Kidney (tissue), 14 donors: ENCODE measurements around the gene RAB11FIP3. TPM values are rescaled to one million over a fixed set of nuclear protein-coding genes. Genes with fewer than 3 reads are reported as not detected.

Experiments
- DNase-seq, 5 donors: peaks; one replicate each; pipeline ENCODE4 v3.0.0-alpha.2; 2013 to 2020
- FAIRE-seq: peaks from 2 replicates; lab custom pipeline; 2012; peaks lifted over from hg19 to GRCh38; lab: Jason Lieb, UNC
- H3K27ac ChIP-seq, 2 donors: one replicate each; pipeline ENCODE4 v1.7.0; 2013; ENCODE audit warnings: low read depth in 2 of 2, low read length in 2 of 2, inconsistent platforms in 1 of 2
- H3K27me3 ChIP-seq: one replicate; pipeline ENCODE4 v1.7.1; 2013; ENCODE audit warnings: low read length, inconsistent platforms; ENCODE audit not compliant: control insufficient read depth, insufficient read depth
- H3K36me3 ChIP-seq, 3 donors: one replicate each; pipeline versions ENCODE4 v1.7.0 to v1.7.1; 2013; ENCODE audit warnings: low read length in 3 of 3, control low read depth in 1 of 3, inconsistent platforms in 1 of 3; ENCODE audit not compliant: insufficient read depth in 3 of 3, control insufficient read depth in 2 of 3
- H3K4me1 ChIP-seq, 3 donors: one replicate each; pipeline versions ENCODE4 v1.7.0 to v1.7.1; 2013; ENCODE audit warnings: low read length in 3 of 3, inconsistent platforms in 1 of 3, low read depth in 1 of 3; ENCODE audit not compliant: control insufficient read depth in 2 of 3, insufficient read depth in 2 of 3
- H3K4me3 ChIP-seq, 3 donors: one replicate each; pipeline versions ENCODE4 v1.7.0 to v1.8.1; 2013; ENCODE audit warnings: low read length in 3 of 3, control low read depth in 1 of 3, inconsistent platforms in 1 of 3
- H3K9ac ChIP-seq, 3 donors: one replicate each; pipeline versions ENCODE4 v1.7.0 to v1.7.1; 2013; ENCODE audit warnings: low read length in 3 of 3, control low read depth in 1 of 3, inconsistent platforms in 1 of 3
- H3K9me3 ChIP-seq, 3 donors: one replicate each; pipeline versions ENCODE4 v1.7.0 to v1.7.1; 2013; ENCODE audit warnings: low read length in 3 of 3, control low read depth in 1 of 3, inconsistent platforms in 1 of 3; ENCODE audit not compliant: control insufficient read depth in 2 of 3, insufficient read depth in 1 of 3
- CTCF ChIP-seq: IDR thresholded peaks from 3 replicates; pipeline ENCODE4 v1.5.1; 2012; ENCODE audit warnings: mild to moderate bottlenecking, moderate library complexity, borderline replicate concordance; ENCODE audit not compliant: insufficient read depth; ENCODE audit errors: extremely low read depth
- intact Hi-C: fragments of 100-400 bp; cut with DNase I; formaldehyde crosslinking; loops from one replicate; pipeline ENCODE4 v1.11.1; 2022
- polyA plus RNA-seq: library from polyadenylated mRNA; stranded (reverse); fragments of 350-450 nt; fragmentation: Illumina TruSeq; extraction: RNeasy Lipid Tissue Mini Kit (QIAGEN cat#74804); gene quantifications from one replicate; pipeline ENCODE4 v1.2.3, GENCODE V29; 2014; ENCODE audit warnings: low read depth, low replicate concordance; ENCODE audit not compliant: insufficient read depth
- total RNA-seq: library from RNA; stranded (reverse); fragmentation: NEBNext Ultra II Directional; extraction: Animal tissue kit (Norgen Biotek cat#: 25700); gene quantifications from one replicate; pipeline ENCODE4 v1.2.1, GENCODE V29; 2021
- donor health status: control.
- donor health status: control.
- donor health status: control.
- donor health status: control.
- donor health status: control.
- donor health status: DM: yes; HTN: yes; CAD: no.
- donor health status: Normal renal cell carcinoma (clear cell type).

Gene RAB11FIP3
- total and polyA plus RNA-seq, 2 donors from 2014 or later = 84.9 to 162 TPM

- peak overlapping the region in 1 of 3 donors; percentile 72 for H3K4me3 ChIP-seq
- H3K4me1 ChIP-seq = peaks cover 0 to 32% (median 0%) of the 10 kb centered on the region in 3 donors
- TF ChIP-seq CTCF = no peak
- peaks cover 0 to 6% (median 3%) of the 10 kb centered on the region in 3 donors for H3K36me3 ChIP-seq
- H3K9me3 ChIP-seq = no peaks in the 10 kb centered on the region
- intact Hi-C loops = no loop called here
- DNase-seq (peak in 4 of 5 donors; percentile 59 to 92 (median 70)), FAIRE-seq (peak; percentile 15)
- peak overlapping the region in 2 of 3 donors; percentile 40 to 55 for H3K9ac ChIP-seq
- no peaks in the 10 kb centered on the region for H3K27me3 ChIP-seq
- H3K27ac ChIP-seq = peak overlapping the region; percentile 60 to 86
Measured at GRCh38 chr16:379183-379960, 46.1 kb upstream of the RAB11FIP3 start.

GRCh38 chr16:379961-380761 lies 45.3 kb upstream of the RAB11FIP3 start:
- intact Hi-C loops = no loop called here
- no peaks in the 10 kb centered on the region for H3K9me3 ChIP-seq
- peaks cover 0 to 3% (median 0%) of the 10 kb centered on the region in 3 donors for H3K36me3 ChIP-seq
- peak overlapping the region in 2 of 3 donors; percentile 12 to 55 for H3K9ac ChIP-seq
- H3K27me3 ChIP-seq = no peaks in the 10 kb centered on the region
- H3K4me1 ChIP-seq = peaks cover 0 to 32% (median 0%) of the 10 kb centered on the region in 3 donors
- peak in 1 of 5 donors; percentile 75 for DNase-seq
- peak overlapping the region; percentile 78 to 86 for H3K27ac ChIP-seq
- TF ChIP-seq CTCF = no peak
- peak overlapping the region in 1 of 3 donors; percentile 72 for H3K4me3 ChIP-seq
- no peak for FAIRE-seq

GRCh38 chr16:380762-381011 lies 44.8 kb upstream of the RAB11FIP3 start:
- H3K9ac ChIP-seq = peak overlapping the region in 2 of 3 donors; percentile 65 to 85
- H3K4me3 ChIP-seq = peak overlapping the region; percentile 41 to 72 (median 58)
- H3K36me3 ChIP-seq = peaks cover 0 to 3% (median 0%) of the 10 kb centered on the region in 3 donors
- DNase-seq (peak in 1 of 5 donors; percentile 82), FAIRE-seq (no peak)
- H3K27ac ChIP-seq = peak overlapping the region; percentile 78 to 80
- intact Hi-C loops = no loop called here
- no peaks in the 10 kb centered on the region for H3K9me3 ChIP-seq
- no peaks in the 10 kb centered on the region for H3K27me3 ChIP-seq
- H3K4me1 ChIP-seq = peaks cover 0 to 32% (median 0%) of the 10 kb centered on the region in 3 donors
- TF ChIP-seq CTCF = no peak
